Peyer's patch (tissue), 4 donors: ENCODE data around the gene CDH26. TPM values are rescaled to one million over a fixed set of nuclear protein-coding genes. Genes with fewer than 3 reads are reported as not detected.

ENCODE experiments used
- DNase-seq, 3 donors: peaks; one replicate each; pipeline ENCODE4 v3.0.0-alpha.2; 2017 to 2019
- H3K27ac ChIP-seq, 4 donors: fragments of 200-600 bp; sonication (generic); one replicate each; pipeline ENCODE4 v1.5.1; 2016 to 2019
- H3K27me3 ChIP-seq, 2 donors: fragments of 200-600 bp; sonication (generic); one replicate each; pipeline ENCODE4 v1.5.1; 2019
- H3K36me3 ChIP-seq, 3 donors: fragments of 200-600 bp; sonication (generic); one replicate each; pipeline ENCODE4 v1.5.1; 2016 to 2019
- H3K4me1 ChIP-seq, 4 donors: fragments of 200-600 bp; sonication (generic); one replicate each; pipeline ENCODE4 v1.5.1; 2016 to 2019
- H3K4me3 ChIP-seq, 4 donors: fragments of 200-600 bp; sonication (generic); 1 replicate in 3 of 4; 2 replicates in 1 of 4; pipeline ENCODE4 v1.5.1; 2016 to 2019; ENCODE audit warnings: mild to moderate bottlenecking in 1 of 4
- H3K9me3 ChIP-seq, 4 donors: fragments of 200-600 bp; sonication (generic); one replicate each; pipeline ENCODE4 v1.5.1; 2016 to 2019; ENCODE audit warnings: mild to moderate bottlenecking in 1 of 4
- POLR2A ChIP-seq, 2 donors: fragments of 450-650 bp; IDR thresholded peaks; one replicate each; pipeline ENCODE4 v1.5.1; 2017; ENCODE audit warnings: antibody characterized with exemption in 2 of 2, mild to moderate bottlenecking in 2 of 2, moderate library complexity in 2 of 2
- total RNA-seq, 4 donors: library from RNA; depleted of rRNA; stranded (reverse); fragments of >200 nt; gene quantifications; one replicate each; pipeline ENCODE4 v1.1.0, GENCODE V29; 2016
- TF ChIP-seq, protein P1 (sequence below), 6 experiments: fragments of 450-650 bp in 4 of 6; fragments of 200-600 bp in 2 of 6; sonication (generic) in 1 of 6; IDR thresholded peaks; one replicate each; pipeline ENCODE4 v1.5.1; 2017 to 2019; ENCODE audit warnings: antibody characterized with exemption in 6 of 6, mild to moderate bottlenecking in 3 of 6, moderate library complexity in 1 of 6

The CDH26 gene
- total RNA-seq, 4 donors from 2014 or later = 0.88 to 9.8 (median 2.1) TPM

DNA sequence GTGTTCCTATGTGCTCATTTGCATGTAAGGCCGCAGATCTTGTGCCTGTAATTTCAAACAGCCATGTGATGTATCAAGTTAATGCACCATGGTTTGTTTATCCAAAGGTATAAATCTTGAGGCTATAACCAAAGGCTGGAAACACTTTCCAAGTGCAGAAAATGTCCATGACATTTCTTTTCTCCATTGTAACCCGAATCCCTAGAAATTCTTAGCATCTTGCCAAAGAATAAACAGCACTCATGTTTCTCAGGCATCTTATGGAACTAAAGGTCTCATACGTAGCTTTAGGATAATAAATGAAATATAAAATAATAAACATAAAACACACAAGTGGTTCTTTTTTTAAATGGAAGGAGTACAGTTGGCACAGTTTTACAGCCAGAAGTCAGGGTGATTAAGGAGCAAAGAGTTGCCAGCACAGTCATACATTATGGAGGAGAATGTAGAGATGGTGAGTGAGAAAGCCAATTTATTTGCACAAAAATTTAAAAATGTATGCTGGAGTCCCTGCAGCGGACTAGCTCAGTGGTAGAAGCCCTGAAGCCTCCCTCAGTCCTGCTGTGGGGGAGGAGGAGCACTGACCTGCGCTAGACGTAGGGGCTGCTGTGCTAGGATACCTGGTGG is 18.0 kb downstream of the CDH26 start:
- TF ChIP-seq POLR2A (IDR thresholded peaks at IDR 0.05) = no peak
- TF ChIP-seq, protein P1, sequence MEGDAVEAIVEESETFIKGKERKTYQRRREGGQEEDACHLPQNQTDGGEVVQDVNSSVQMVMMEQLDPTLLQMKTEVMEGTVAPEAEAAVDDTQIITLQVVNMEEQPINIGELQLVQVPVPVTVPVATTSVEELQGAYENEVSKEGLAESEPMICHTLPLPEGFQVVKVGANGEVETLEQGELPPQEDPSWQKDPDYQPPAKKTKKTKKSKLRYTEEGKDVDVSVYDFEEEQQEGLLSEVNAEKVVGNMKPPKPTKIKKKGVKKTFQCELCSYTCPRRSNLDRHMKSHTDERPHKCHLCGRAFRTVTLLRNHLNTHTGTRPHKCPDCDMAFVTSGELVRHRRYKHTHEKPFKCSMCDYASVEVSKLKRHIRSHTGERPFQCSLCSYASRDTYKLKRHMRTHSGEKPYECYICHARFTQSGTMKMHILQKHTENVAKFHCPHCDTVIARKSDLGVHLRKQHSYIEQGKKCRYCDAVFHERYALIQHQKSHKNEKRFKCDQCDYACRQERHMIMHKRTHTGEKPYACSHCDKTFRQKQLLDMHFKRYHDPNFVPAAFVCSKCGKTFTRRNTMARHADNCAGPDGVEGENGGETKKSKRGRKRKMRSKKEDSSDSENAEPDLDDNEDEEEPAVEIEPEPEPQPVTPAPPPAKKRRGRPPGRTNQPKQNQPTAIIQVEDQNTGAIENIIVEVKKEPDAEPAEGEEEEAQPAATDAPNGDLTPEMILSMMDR (IDR thresholded peaks at IDR 0.05) = no peak
- no peaks in the 10 kb centered on the region for H3K4me1 ChIP-seq
- DNase-seq = no peak

DNA sequence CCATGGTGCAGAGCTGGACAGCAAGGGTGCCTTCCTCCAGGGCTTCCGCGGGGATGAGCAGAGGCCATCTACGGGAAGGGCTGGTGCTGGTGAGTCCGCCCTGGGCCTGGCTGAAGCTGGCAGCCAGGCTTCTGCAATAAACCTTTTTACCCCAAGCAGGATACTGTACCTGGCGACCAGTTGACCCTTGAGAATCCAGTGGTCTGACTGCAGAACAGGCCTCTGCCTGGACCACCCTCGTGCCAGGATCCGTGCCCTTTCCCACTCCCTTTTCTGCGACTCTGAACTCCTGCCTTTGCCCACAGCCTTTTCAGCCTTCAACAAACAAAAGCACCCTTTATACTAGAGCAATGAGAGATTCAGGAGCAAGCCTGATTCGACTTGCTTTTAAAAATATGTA is 18.9 kb downstream of the CDH26 start:
- no peaks in the 10 kb centered on the region for H3K36me3 ChIP-seq
- H3K4me1 ChIP-seq = no peaks in the 10 kb centered on the region
- DNase-seq = no peak
- no peaks in the 10 kb centered on the region for H3K9me3 ChIP-seq
- TF ChIP-seq POLR2A (IDR thresholded peaks at IDR 0.05) = no peak
- TF ChIP-seq, protein P1 (IDR thresholded peaks at IDR 0.05) = no peak
- no peaks in the 10 kb centered on the region for H3K27me3 ChIP-seq
- no peak overlapping the region for H3K4me3 ChIP-seq
- no peak overlapping the region for H3K27ac ChIP-seq

More for the DNA sequence above, 18.0 kb downstream of the CDH26 start:
- no peaks in the 10 kb centered on the region for H3K27me3 ChIP-seq
- no peak overlapping the region for H3K27ac ChIP-seq
- H3K36me3 ChIP-seq = no peaks in the 10 kb centered on the region
- H3K9me3 ChIP-seq = no peaks in the 10 kb centered on the region
- H3K4me3 ChIP-seq = no peak overlapping the region

DNA sequence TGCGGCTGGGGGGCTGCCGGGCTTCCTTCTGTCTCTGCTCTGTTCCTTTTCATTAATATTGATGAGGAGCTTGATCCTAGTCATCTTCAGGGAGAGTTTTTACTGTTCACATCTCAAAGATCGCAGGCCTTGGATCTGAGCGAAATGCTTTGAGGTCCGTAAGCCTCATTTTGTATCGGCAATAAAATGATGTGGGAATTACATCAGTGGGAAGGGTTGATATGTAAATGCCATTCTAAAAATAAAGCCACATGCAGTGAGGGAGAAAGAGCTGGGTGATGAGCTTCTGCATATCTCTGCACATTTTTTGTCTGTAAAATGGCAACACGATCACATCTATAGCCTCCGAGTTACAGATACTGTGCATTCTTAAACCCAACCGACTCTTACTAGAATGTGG is 24.9 kb downstream of the CDH26 start:
- Histone ChIP-seq H3K36me3 (no peaks in the 10 kb centered on the region), H3K27ac (no peak overlapping the region), H3K9me3 (no peaks in the 10 kb centered on the region), H3K4me1 (no peaks in the 10 kb centered on the region), H3K4me3 (no peak overlapping the region), H3K27me3 (no peaks in the 10 kb centered on the region)
- no peak for DNase-seq
- TF ChIP-seq, protein P1 (IDR thresholded peaks at IDR 0.05) = no peak

DNA sequence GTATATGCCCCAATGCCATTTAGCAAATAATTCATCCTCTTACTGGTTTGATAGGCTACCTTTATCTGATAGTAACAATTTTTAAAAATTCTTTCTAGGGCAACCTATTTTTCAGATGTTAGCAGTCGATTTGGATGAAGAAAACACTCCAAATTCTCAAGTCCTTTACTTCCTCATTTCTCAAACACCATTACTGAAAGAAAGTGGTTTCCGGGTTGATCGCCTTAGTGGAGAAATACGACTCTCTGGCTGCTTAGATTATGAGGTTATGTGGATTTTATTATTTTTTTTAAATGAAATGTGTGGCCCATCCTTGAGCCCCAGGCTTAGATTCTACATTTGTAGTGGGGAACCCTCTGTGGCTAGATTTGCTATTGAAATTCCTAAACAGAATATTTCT is 26.3 kb downstream of the CDH26 start:
- no peak for DNase-seq
- H3K4me1 ChIP-seq = no peaks in the 10 kb centered on the region
- H3K9me3 ChIP-seq = no peaks in the 10 kb centered on the region
- no peak overlapping the region for H3K27ac ChIP-seq
- H3K27me3 ChIP-seq = no peaks in the 10 kb centered on the region
- no peaks in the 10 kb centered on the region for H3K36me3 ChIP-seq
- no peak for TF ChIP-seq POLR2A (IDR thresholded peaks at IDR 0.05)
- TF ChIP-seq, protein P1 (IDR thresholded peaks at IDR 0.05) = no peak
- no peak overlapping the region for H3K4me3 ChIP-seq

DNA sequence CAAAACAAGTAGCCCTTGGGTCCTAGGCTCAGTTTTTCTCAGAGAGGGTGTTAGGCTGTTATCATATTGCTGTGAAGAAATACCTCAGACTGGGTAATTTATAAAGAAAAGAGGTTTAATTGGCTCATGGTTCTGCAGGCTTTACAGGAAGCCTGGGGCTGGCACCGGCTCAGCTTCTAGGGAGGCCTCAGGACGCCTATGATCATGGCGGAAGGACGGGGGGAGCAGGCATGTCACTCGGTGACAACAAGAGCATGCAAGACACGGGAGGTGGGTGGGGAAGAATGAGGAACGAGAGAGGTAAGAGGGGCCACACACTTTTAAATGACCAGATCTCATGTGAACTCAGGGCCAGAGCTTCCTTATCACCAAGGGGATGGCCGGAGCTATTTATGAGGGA is 26.9 kb downstream of the CDH26 start:
- Histone ChIP-seq H3K4me1 (no peaks in the 10 kb centered on the region), H3K4me3 (no peak overlapping the region), H3K27ac (no peak overlapping the region), H3K9me3 (no peaks in the 10 kb centered on the region), H3K27me3 (no peaks in the 10 kb centered on the region), H3K36me3 (no peaks in the 10 kb centered on the region)
- DNase-seq = no peak
- TF ChIP-seq POLR2A (IDR thresholded peaks at IDR 0.05) = no peak
- TF ChIP-seq, protein P1 (IDR thresholded peaks at IDR 0.05) = no peak

DNA sequence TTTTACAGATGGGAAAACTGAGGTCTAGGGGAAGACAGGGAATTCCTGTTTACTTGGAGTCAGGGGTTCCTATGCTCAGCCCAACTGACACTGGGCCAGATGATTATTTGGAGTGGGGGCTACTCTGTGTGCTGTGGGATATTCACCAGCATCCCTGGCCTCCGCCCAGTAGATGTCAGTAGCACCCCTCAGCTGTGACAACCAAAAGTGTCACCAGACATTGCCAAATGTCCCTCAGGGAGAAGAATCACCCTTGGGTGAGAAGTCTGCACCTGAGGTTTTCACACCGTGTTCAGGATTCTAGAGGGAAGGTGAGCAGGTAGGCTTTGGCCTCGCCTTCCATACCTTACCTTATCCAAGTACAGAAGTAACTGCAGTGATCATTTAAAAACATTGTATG is 27.6 kb downstream of the CDH26 start:
- H3K27ac ChIP-seq = no peak overlapping the region
- no peaks in the 10 kb centered on the region for H3K9me3 ChIP-seq
- no peak for DNase-seq
- H3K4me3 ChIP-seq = no peak overlapping the region
- H3K36me3 ChIP-seq = no peaks in the 10 kb centered on the region
- no peak for TF ChIP-seq POLR2A (IDR thresholded peaks at IDR 0.05)
- TF ChIP-seq, protein P1 (IDR thresholded peaks at IDR 0.05) = no peak
- no peaks in the 10 kb centered on the region for H3K4me1 ChIP-seq
- no peaks in the 10 kb centered on the region for H3K27me3 ChIP-seq
